ENCODE results near the gene MS4A10. TPM values are rescaled to one million over a fixed set of nuclear protein-coding genes. Genes with fewer than 3 reads are reported as not detected.

The MS4A10 gene
- total RNA-seq, 3 donors from 2014 or later, result not detected

GRCh38 chr11:60791153-60791933 is 6.2 kb downstream of the MS4A10 start:
- Histone ChIP-seq H3K9me3 (no peaks in the 10 kb centered on the region), H3K4me3 (no peak overlapping the region), H3K4me1 (no peaks in the 10 kb centered on the region), H3K36me3 (no peaks in the 10 kb centered on the region), H3K27ac (no peak overlapping the region), H3K27me3 (no peaks in the 10 kb centered on the region)
- intact Hi-C loops (cut with DNase I; ENCODE audit: low total_unique reads), result no loop called here
- DNase-seq (ENCODE audit: low spot score in 2 of 2), result no peak
- no peak for TF ChIP-seq POLR2A (IDR thresholded peaks at IDR 0.05)
- no peak for TF ChIP-seq CTCF (IDR thresholded peaks at IDR 0.05)
- no peak for TF ChIP-seq POLR2AphosphoS5 (IDR thresholded peaks at IDR 0.05)

DNA sequence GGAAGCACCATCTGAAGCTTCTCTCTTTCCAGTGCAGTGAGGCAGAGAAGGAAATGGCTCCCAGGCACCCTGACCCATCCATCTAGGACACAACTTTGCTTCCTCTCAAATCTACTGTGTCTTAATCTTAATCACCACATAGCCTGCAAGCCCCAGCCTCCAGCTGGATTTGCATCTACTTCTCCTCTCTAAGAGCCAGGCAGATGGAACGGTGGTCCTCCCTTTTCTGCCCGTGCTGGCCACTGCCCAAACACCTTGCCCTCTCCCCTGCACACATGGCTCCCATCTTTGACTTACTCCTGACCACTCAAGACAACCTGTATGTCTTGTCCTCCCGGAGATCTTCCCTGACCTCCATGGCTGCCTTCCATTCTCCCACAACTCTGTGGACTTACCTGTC is 7.4 kb downstream of the MS4A10 start:
- no peaks in the 10 kb centered on the region for H3K4me1 ChIP-seq
- H3K9me3 ChIP-seq, result no peaks in the 10 kb centered on the region
- H3K4me3 ChIP-seq, result no peak overlapping the region
- no peaks in the 10 kb centered on the region for H3K36me3 ChIP-seq
- no peak overlapping the region for H3K27ac ChIP-seq
- DNase-seq (ENCODE audit: low spot score in 2 of 2), result no peak
- TF ChIP-seq POLR2A (IDR thresholded peaks at IDR 0.05) (no peak), CTCF (IDR thresholded peaks at IDR 0.05) (no peak), POLR2AphosphoS5 (IDR thresholded peaks at IDR 0.05) (no peak)
- intact Hi-C loops (cut with DNase I; ENCODE audit: low total_unique reads), result no loop called here
- no peaks in the 10 kb centered on the region for H3K27me3 ChIP-seq

- Histone ChIP-seq H3K27me3 (peaks cover 0 to 3% of the 10 kb centered on the region in 2 donors), H3K27ac (no peak overlapping the region), H3K4me3 (no peak overlapping the region), H3K4me1 (no peaks in the 10 kb centered on the region), H3K36me3 (no peaks in the 10 kb centered on the region), H3K9me3 (no peaks in the 10 kb centered on the region)
- no peak for DNase-seq (ENCODE audit: low spot score in 2 of 2)
- no peak for TF ChIP-seq POLR2AphosphoS5 (IDR thresholded peaks at IDR 0.05)
- TF ChIP-seq CTCF (IDR thresholded peaks at IDR 0.05), result no peak
- intact Hi-C loops (cut with DNase I; ENCODE audit: low total_unique reads), result no loop called here
Observed at GRCh38 chr11:60795291-60795690, 10.2 kb downstream of the MS4A10 start.

- Histone ChIP-seq H3K27me3 (peaks cover 0 to 3% of the 10 kb centered on the region in 2 donors), H3K9me3 (no peaks in the 10 kb centered on the region), H3K36me3 (no peaks in the 10 kb centered on the region), H3K4me3 (no peak overlapping the region), H3K27ac (no peak overlapping the region), H3K4me1 (no peaks in the 10 kb centered on the region)
- TF ChIP-seq CTCF (IDR thresholded peaks at IDR 0.05) (no peak), POLR2AphosphoS5 (IDR thresholded peaks at IDR 0.05) (no peak), POLR2A (IDR thresholded peaks at IDR 0.05) (no peak)
- intact Hi-C loops (cut with DNase I; ENCODE audit: low total_unique reads), result no loop called here
- DNase-seq (ENCODE audit: low spot score in 2 of 2), result no peak
Observed at GRCh38 chr11:60797846-60798630, 12.9 kb downstream of the MS4A10 start.

DNA sequence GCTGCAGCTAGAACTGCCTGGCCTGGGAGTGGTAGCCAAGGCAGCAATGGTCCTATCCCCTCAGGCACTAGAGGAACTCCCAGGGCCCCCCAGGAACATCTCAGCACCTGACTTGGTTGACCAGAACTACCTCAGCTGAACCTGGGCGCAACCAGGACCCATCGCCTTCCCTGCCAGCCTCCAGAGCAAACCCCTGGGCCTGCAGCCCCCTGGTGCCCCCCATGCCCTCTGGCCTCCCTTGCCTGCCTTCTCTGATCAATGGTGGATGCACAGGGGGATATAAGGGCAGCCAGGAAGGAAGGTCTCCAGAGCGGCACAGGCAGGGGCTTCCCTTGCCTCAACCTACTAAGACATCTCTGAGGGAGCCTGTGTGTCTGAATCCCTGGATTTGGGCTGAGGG is 13.5 kb downstream of the MS4A10 start:
- H3K4me3 ChIP-seq, result no peak overlapping the region
- intact Hi-C loops (cut with DNase I; ENCODE audit: low total_unique reads), result no loop called here
- H3K36me3 ChIP-seq, result no peaks in the 10 kb centered on the region
- DNase-seq (ENCODE audit: low spot score in 2 of 2), result no peak
- H3K4me1 ChIP-seq, result no peaks in the 10 kb centered on the region
- no peaks in the 10 kb centered on the region for H3K9me3 ChIP-seq
- H3K27me3 ChIP-seq, result peaks cover 0 to 3% of the 10 kb centered on the region in 2 donors
- no peak overlapping the region for H3K27ac ChIP-seq
- TF ChIP-seq POLR2A (IDR thresholded peaks at IDR 0.05) (no peak), POLR2AphosphoS5 (IDR thresholded peaks at IDR 0.05) (no peak), CTCF (IDR thresholded peaks at IDR 0.05) (no peak)

Data from breast epithelium (tissue), 4 donors.